ENCODE results near the gene MAPK6. TPM values are rescaled to one million over a fixed set of nuclear protein-coding genes. Genes with fewer than 3 reads are reported as not detected.

The MAPK6 gene
- total RNA-seq, 1 experiment from 2014 or later, result 85.9 TPM

DNA sequence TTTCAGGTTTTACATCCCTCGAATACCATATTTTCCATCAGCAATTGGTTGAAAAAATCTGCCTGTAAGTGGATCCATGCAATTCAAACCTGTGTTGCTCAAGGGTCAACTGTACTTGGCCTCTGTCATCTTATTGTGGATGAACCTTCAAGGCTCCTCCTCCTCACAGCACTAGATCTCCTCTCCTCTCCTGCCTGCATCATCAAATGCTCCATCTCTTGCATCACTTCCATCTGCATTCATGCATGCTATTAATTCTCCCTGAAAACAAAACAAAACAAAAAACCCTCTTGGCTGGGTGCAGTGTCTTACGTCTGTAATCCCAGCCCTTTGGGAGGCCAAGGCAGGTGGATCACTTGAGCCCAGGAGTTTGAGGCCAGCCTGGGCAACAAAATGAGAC, 83.4 kb downstream of the MAPK6 start:
- peak; percentile 74 for DNase-seq (ENCODE audit: low read depth)

DNA sequence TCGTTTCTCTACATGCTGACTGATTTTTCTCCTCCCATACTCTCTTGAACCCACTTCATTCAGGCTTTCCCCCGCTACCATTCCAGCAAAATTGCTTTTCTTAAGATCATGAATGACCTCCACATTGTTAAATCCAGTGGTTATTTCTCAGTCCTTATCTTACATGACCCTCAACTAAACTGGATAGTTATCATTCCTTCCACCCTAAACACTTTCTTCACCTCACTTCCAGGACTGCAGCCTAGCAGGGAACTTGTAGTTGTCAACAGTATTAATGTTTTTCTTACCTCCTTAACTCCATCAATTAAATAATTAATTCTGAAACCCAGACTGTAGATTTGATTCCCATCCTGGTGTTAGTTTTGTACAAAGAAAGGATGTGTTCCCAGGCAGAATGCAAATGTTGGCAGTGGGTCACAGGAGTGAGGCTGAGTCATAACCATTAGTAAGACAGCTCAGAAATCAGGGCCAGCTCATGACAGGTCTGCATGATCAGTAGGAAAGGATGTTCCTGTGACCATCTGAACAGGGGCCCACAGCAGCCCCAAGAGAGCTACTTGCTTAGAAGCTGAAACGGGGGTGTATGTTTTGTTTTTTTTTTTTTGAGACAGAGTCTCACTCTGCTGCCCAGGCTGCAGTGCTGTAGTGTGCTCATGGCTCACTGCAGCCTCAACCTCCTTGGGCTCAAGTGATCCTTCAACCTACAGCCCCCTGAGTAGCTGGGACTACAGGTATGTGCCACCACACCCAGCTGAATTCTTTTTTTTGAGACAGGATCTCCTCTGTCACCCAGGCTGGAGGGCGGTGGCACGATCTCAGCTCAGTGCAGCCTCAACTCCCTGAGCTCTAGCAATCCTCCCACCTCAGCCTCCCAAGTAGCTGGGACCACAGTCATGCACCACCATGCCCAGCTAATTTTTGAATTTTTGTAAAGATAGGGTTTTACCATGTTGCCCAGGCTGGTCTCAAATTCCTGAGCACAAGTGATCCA, 84.5 kb downstream of the MAPK6 start:
- DNase-seq (ENCODE audit: low read depth), result peak; percentile 95

DNA sequence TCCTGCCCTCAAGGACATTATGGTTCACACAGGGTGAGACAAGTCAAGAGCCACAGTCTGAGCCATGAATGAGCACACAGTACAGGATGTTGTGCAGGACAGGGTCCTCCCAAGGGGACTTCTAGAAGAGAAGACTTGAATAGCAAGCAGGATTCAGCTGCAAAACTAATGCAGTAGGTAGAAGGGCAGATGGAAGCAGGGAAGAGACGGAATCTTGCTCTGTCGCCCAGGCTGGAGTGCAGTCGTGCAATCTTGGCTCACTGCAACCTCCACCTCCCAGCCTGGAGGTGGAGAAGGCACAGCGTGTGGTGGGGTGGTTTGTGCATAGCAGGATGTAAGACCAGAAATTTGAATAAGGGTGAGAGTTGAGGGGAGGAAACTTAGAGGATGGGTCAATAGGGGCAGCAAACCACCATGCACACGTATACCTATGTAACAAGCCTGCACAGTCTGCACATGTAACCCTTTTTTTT, 85.5 kb downstream of the MAPK6 start:
- no peak for DNase-seq (ENCODE audit: low read depth)

DNA sequence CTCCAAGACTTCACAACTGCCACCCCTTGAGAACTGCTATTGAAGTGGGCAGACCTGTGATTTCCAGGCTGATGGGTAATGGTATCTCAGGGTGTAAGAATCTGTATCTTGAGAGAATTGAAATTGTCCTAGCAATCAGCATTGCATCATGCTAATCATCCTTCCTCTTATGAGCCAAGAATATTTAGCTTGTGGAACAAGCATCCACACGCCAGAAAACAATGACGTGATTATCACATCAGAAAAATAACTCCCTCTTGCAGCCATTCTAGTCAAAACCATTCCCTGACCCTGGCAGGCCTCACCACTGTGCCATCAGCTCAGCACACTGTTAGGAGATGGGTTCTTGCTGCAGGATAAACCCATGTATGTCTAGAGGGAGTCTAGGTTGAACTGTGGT, 86.8 kb downstream of the MAPK6 start:
- no peak for DNase-seq (ENCODE audit: low read depth)

DNA sequence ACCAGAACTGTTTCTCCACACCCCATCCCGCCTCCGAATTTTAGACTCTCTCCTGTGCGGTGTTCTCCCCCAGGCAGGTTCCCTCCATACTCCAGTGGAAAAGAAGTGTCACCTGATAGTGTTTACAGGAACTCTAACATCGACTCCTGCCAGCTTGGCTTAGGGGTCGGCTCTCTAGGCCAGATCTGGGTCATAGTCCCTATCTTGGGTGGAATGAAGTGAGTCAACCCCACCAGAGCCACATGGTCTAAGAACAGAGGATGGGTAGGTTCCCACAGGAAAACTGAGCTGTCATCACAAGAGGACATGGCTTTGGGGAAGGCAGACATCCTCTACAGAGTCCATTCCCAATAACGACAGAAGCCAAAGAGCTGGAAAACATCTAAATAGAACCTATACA, 87.6 kb downstream of the MAPK6 start:
- no peak for DNase-seq (ENCODE audit: low read depth)

DNA sequence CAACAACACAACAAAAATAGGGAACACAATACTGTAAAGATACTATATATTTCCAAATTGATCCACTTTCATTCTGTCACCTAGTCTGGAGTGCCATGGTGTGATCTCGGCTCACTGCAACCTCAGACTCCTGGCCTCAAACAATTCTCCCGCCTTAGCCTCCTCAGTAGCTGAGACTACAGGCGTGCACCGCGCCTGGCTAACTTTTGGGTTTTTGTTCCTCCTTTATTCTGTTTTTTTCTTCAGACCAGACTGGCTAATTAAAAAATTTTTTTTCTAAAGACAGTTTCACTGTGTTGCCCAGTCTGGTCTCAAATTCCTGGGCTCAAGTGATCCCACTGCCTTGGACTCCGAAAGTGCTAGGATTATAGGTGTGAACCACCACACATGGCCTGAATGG, 88.2 kb downstream of the MAPK6 start:
- no peak for DNase-seq (ENCODE audit: low read depth)

DNA sequence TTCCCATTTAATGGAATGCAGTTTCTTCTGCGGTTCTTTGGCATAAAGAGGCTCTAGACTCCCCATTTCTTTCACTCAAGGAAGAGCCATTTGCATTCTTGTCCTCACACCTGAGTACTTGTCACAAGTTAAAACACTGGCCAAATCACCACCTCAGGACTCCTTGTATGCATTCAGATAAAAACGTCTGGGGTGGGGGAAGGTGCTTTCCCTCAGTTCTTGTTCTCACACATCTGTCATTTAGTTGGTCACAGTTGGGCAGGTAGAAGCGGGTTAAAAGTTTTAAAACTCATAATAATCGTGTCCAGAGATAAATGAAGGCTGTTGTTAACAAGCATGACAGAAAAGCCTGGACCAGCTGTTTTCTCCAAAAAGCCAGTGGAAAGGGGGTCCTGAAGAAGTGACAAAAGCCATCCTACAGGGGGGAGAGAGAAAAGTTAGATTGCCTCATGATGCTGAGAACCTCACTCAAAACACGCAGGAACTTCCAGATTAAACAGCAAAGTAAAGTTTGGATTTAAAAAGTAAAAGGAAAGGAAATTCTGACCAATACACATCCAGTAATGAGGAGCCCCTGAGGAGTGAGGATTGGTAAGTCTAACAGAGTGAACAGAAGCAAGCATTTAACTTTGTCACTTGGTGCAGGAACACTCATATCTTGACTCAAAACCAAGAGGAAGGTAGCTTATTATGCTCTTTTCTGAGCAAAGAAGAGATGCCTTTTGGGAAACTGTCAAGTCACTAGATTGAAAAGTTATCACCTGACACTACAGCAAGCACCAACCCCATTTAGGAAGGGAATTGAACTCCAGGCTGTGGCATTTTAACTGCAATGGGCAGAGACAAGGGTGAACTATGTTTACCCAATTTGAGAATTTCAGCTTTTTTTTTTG, 90.8 kb downstream of the MAPK6 start:
- DNase-seq (ENCODE audit: low read depth), result no peak

DNA sequence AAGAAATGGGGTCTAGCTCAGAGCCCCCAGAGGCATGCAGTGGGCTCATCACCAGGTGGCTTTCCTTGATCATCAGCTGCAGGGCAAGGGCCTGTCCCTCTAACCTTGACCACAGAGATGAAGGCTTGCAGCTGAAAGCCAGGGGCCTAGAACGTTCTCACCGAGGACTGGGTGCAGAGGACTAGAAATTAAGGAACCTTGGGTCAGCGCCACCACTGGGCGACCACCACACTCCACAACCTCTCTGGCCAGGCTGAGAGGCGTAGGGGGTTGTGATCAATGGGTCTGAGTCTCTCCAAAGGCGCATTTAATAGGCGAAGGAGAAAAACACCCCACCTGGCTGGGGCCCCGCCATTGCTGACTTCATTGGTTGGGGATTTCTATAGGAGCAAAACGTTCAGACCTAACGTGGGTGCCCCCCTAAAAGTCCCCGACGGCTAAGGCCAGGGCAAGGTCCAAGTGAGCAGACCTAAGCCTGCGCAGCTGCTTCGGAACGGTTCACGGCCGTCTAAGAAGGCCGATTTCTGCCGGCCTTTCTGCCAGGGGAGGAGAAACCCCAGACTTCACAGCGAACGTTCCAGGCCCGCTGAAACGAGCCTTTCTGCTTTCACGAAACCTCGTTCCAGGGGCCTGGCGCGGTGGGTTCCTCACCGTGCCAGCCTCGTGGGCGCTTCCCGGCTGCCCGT, 92.6 kb downstream of the MAPK6 start:
- no peak for DNase-seq (ENCODE audit: low read depth)

DNA sequence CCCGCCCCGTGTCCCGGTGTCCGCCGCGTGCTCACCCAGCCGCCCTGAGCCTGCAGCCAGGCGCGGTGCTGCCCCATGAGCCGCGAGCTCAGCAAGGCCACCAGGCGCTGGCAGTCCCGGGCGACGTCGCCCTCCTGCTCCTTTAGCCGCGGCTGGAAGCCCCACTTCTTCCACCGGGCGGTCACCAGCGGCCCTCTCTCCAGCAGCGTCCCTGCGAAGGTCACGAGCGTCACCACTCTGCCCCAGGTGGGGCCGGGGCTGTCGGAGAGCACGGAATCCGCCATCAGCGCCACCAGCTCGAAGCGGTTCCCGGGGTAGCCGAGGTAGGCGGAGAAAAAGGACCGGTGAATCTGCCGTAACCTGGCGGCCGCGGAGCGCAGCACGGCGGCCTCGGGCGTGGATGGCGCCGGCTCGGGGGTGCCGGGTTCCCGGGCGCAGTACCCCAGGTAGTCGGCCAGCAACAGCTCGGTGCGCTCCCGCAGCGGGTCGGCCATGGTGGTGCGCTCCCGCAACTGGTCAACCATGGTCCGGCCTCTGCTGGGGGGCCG, 93.3 kb downstream of the MAPK6 start:
- DNase-seq (ENCODE audit: low read depth), result no peak

DNA sequence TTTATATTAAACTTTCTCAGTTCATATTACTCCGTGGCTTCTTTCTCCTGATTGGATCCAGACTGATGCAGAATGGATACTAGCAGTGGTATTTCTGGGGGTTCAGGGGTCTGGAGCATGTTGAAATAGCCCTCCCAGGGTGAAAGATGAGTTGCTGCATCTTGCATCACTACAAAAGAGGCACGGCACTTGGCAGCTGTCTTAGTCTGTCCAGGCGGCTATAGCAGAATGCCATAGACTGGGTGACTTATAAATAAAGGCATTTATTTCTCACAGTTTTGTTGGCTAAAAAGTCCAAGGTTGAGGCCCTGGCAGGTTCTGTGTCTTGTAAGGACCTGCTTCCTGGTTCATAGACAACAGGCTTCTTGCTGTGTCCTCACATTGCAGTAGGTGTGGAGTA, 94.2 kb downstream of the MAPK6 start:
- DNase-seq (ENCODE audit: low read depth), result no peak

DNA sequence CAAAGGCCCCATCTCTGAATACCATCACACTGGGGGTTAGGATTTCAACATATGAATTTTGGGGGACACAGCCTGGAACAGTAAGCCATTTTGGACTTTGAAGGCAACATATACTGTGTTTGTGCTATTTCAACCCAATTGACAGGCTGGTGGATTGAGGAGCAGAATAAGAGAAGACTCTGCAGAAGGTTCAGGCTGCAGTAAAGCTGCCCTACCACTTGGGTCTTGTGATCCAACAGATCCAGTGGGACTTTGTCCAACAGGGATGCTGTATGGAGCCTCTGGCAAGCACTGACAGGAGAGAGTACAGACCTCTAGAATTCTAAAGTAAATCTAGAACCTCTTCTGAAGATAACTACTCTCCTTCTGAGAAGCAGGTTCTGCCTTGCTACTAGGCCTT, 94.7 kb downstream of the MAPK6 start:
- DNase-seq (ENCODE audit: low read depth), result no peak

DNA sequence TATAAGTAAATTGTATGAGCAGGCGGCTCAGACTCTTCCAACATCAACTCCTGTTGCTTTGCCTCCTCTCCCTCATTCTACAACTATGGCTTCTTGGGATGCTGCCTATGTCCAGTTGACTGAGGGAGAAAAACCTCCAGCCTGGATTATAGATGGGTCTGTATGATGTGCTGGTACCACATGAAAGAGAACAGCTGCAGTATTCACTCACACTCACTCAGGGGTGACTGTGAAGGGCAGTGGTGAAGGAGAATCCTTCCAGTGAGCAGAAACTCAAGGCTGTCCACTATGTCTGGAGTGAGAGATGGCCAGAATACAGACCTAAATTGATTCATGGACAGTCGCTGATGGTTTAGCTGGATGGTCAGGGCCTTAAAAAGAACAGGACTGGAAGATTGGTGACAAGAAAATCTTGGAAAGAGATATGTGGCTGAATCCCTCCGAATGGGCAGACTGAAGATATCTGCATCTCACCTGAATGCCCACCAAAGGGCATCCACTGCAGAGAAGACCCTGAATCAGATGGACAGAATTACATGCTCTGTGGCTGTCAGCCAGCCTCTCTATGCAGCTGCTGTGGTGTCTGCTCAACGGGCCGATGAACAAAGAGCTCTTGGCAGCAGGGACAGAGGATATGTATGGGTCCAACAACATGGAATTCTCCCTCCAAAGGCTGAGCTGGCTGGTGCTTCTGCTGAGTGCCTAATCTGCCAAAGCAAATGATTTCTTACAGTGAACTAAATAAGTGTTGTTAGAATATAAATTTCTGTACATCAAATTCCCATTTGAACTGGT, 95.4 kb downstream of the MAPK6 start:
- no peak for DNase-seq (ENCODE audit: low read depth)

DNA sequence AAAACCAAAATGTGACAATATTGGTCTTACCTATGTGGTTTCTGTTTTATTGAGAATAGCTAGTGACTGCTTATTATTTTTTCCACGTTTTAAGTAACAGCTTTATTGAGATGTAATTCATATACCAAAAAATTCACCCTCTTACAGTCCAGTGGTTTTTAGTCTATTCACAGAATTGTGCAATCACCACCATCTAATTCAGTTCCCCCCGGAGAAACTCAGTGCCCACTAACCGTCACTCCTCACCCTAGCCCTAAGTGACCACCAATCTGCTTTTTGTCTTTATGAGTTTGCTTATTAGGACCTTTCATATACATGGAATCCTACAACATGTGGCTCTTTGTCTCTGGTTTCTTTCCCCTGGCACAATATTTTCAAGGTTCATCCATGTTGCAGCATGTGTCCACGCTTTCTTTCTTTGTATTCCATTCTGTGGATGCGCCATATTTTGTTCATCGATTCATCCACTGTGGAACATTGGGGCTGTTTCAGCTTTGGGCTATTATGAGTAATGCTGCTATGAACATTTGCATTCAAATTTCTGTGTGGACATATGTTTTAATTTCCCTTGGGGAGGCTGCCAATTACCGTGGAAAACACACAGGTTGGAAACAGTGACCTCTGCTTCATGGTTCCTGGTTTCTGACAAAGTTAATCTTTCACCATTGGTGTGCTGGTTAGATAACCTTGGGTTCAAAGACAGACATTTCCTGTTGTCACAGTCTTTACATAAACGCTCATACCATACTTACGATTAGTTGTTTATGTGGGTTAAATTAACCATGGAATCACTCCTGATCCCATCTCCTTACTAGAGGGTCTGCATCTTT, 96.8 kb downstream of the MAPK6 start:
- peak; percentile 42 for DNase-seq (ENCODE audit: low read depth)

Other genes starting within 250 kb of the MAPK6 start
- 58.2 and 63.9 TPM in 2 replicates for gene TMOD3, start 189.6 kb upstream of the MAPK6 start, total RNA-seq (2014; rRNA removed; shearing (Covaris generic))
- gene LEO1, start 47.4 kb upstream of the MAPK6 start, total RNA-seq (2014; rRNA removed; shearing (Covaris generic)), result 46.2 and 60.0 TPM in 2 replicates
- 0.96 and 1.5 TPM in 2 replicates for gene BCL2L10, start 93.6 kb downstream of the MAPK6 start, total RNA-seq (2014; rRNA removed; shearing (Covaris generic))
- gene GNB5, start 172.2 kb downstream of the MAPK6 start, total RNA-seq (2014; rRNA removed; shearing (Covaris generic)), result 53.2 and 64.3 TPM in 2 replicates